HG02938 (cell line): ENCODE results near the gene GPC5.
"Not testable (repeated sequence)": the region's sequence is repeated elsewhere in the genome, so short reads cannot be mapped to it uniquely, and the experiment has no call there.

Experiments used
- ATAC-seq: cut with Tn5 transposase; IDR thresholded peaks from one replicate; pipeline ENCODE4 v1.9.1; 2021; ENCODE audit warnings: mild to moderate bottlenecking, moderate library complexity; ENCODE audit not compliant: unreplicated experiment

Gene GPC5

DNA sequence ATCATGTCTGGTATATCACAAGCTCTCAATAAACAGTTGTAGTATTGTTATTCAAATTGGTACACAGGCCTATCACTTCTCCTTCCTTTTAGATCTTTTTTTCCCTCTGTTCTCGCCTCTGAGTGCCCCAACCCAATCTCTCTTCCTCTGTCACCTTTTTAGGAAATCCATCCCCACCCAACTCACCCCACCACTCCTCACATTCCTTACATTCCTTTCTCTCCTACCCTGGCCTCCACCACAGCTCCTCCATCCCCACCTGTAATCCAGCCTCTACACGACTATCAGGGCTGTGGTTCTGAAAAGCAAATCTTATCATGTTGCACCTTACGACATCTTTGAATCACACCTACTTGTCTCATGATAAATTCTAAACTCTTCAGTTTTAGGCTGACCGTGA lies 1282.8 kb downstream of the GPC5 start:
- no peak for ATAC-seq

DNA sequence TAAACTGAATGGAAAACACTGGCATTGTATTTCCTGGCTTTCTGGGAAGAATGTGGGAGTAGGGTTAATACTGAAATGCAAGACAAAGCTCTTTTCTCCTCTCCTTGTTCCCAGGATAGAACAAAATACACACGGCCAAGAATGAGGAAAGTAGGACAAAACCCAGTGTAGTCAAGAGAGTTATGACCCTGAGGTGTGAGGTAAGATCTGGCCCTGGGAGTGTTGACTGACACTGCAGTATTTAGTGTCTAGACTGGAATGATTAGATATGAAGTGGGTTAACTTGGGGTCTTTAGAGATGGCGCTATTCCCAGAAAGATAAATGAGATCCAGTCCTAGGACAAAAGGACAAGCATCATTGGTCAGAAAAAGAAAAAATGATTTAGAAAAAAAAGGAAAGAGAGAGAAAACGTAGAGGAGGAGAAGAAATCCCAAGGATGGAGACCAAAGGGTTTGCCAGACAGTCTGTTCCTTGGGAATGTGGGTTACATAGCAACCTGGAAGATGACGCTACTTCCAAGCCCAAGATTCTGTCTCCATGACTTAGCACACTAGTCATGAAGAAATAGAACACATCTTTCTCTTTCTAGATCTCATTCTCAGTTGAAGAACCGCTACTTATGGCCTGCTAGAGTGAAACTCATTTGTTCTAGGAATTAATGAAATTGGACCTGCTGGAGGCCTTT lies 1284.6 kb downstream of the GPC5 start:
- no peak for ATAC-seq

GRCh38 chr13:92694047-92694446 lies 1295.6 kb downstream of the GPC5 start:
- no peak for ATAC-seq

GRCh38 chr13:92695827-92696226 lies 1297.4 kb downstream of the GPC5 start:
- ATAC-seq, result not testable (repeated sequence)

DNA sequence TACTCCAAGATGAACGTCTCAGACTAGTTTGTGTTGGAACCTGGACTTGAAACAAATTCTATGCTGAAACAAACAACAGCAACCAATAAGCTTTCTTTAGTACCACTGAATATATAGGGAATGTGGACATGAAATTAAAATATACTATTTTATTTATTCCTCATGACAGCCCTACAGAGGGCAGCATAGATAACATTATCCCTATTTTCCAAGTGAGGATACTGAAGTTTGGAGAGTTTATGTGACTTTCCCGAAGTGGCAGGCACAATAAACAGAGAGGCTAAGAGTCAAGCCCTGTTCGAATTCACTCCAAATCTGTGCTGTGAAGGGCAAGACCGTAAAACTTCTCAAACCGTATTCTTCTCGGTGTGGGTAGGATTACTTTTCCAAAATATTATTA lies 1318.3 kb downstream of the GPC5 start:
- no peak for ATAC-seq

DNA sequence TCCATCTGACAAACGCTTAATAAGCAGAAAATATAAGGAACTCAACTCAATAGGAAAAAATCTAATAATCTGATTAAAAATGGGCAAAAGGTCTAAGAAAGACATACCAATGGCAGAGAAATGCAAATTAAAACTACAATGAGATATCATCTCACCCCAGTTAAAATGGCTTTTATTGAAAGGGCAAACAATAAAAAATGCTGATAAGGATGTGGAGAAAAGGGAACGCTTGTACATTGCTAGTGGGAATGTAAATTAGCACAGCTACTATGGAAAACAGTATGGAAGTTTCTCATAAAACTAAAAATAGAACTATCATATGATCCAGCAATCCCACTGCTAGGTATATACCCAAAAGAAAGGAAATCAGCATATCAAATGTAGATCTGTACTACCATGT lies 1319.4 kb downstream of the GPC5 start:
- no peak for ATAC-seq

DNA sequence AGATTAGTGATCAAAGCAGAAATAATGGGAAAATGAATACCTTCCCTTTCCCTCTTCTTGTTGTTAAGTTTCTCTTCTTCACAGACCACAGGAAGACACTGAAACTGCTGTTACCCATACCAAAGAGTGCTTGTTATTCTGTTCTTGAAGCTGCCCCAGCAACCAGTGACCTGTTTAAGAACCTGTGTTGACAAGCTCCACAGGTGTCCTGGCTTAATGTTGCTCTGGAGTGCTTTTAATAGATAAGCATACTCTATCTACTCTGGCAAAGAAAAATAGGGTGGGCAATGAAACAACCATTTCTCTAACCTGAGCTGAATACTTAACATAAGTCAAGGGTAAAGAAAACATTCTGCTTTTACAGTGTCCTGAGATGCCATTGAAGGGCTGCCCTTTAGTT lies 1321.4 kb downstream of the GPC5 start:
- no peak for ATAC-seq

GRCh38 chr13:92721620-92722019 lies 1323.2 kb downstream of the GPC5 start:
- ATAC-seq, result no peak

- ATAC-seq, result no peak
Observed at GRCh38 chr13:92727118-92727517, 1328.7 kb downstream of the GPC5 start.

DNA sequence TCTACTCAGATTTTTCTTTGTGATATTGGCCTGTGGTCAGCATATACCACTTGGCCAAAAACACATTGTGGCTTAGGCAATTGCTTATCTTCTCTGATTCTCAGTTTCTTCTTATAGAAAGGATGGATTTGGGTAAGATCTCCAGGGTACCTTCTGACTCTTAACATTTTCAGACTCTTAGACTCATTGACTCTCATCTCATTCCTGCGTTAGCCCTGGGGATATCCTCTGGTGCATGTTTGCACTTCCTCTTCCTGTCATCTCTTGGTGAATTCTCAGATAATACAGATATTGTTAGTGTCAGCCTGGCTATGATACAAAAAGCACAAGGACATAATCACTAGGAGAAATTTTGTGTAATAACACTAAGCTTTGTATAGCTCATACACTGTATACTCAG lies 1335.6 kb downstream of the GPC5 start:
- no peak for ATAC-seq

GRCh38 chr13:92734545-92734944 lies 1336.1 kb downstream of the GPC5 start:
- no peak for ATAC-seq

DNA sequence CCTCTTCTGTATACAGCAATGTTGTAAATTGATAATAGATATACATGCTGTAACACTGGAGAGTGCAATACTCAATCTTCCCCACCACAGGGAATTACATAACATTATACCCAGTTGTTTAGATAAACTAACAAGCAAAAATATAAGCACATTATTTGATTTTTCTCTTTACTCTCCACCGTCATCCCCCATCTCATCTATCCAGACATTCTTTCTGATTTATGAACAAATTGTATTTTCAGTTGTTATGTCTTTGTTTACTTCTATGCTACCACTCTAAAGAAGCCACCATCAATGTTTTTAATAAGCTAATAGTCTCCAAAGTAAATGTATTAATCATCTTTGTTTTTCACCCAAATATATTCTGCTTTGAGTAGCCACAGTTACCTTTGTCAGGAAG lies 1337.5 kb downstream of the GPC5 start:
- ATAC-seq, result no peak

DNA sequence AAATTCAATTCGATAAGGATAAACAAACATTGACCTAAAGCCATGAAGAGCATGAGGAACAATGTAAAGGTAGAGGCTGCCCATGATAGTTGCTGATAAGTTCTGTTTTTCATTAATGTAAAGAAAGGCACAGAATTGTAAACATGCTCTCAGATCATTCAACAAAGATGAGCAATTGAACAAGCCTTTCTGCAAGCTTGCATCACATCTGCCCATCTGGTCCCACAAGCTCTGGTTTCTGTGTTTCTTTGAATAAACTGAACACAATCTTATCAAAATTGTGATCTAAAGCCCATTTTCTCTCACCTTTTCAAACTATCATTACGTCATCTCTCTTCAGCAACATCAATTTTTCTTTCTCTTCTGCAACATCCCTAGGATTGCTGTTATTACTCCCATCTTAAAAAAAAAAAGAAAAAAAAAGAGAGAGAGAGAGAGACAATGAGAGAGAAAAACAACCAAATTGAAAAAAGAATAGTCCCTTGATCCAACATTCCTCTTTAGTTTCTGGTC lies 1340.9 kb downstream of the GPC5 start:
- ATAC-seq, result no peak

DNA sequence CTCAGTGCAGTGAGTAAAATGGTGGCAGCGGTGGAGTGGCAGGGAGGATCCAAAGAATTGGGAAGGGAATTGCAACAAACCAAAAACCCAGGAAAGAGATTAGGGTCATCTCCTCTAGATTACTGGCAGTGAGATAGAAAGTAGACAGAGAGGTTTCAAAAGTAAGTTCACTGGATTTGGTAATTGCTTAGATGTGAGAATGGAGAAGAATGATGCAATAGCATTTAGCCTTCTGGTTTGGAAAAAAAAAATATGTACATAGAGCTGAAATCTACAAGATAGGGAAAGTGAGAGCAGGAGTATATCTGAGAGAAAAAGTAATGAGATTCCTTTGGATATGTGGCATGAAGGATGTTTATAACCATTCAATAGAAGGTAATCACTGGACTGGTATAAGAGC lies 1345.6 kb downstream of the GPC5 start:
- no peak for ATAC-seq

GRCh38 chr13:92745258-92745657 lies 1346.8 kb downstream of the GPC5 start:
- ATAC-seq, result no peak

GRCh38 chr13:92752705-92753104 lies 1354.3 kb downstream of the GPC5 start:
- ATAC-seq, result not testable (repeated sequence)

GRCh38 chr13:92761710-92762109 lies 1363.3 kb downstream of the GPC5 start:
- no peak for ATAC-seq

DNA sequence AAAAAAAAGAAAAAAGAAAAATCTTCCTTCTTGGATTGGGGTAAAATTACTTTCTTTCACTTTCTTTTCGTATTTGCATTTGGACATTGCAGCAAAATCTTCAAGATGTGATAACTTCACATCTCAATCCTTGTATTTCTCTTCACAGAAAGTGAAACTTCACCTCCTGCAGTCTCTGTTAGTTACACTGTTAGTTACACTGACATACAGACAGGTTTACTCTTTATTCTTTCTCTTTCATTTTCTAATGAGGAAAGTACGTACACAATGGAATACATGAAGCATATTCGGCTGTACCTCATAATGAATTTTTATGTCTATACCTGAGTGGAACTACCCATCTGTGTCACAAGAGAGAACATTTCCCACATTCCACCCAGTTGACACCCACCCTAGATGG lies 1369.0 kb downstream of the GPC5 start:
- ATAC-seq, result no peak

- ATAC-seq, result no peak
Observed at GRCh38 chr13:92768602-92769001, 1370.2 kb downstream of the GPC5 start.

GRCh38 chr13:92769046-92769445 lies 1370.6 kb downstream of the GPC5 start:
- ATAC-seq, result no peak

GRCh38 chr13:92775658-92776057 lies 1377.2 kb downstream of the GPC5 start:
- ATAC-seq, result no peak

- no peak for ATAC-seq
Observed at GRCh38 chr13:92781965-92782690, 1383.7 kb downstream of the GPC5 start.
